ENCODE results near the gene INTS1.

- no peak for TF ChIP-seq HDGF (IDR thresholded peaks at IDR 0.05; ENCODE audit: borderline replicate concordance)
- no peak for TF ChIP-seq ELF4 (IDR thresholded peaks at IDR 0.05)
- no peak for TF ChIP-seq SP1 (IDR thresholded peaks at IDR 0.05)
- no peak for TF ChIP-seq FOXK2 (IDR thresholded peaks at IDR 0.05)
- TF ChIP-seq FOXM1 (IDR thresholded peaks at IDR 0.05; ENCODE audit: borderline replicate concordance) = no peak
Observed at GRCh38 chr7:1542841-1543747, 38.9 kb upstream of the INTS1 start.
